GM21526 (cell line): ENCODE results near the gene TRIO.
A peak's percentile ranks its signal among the peaks of the same experiment; 100 is the strongest.

ENCODE experiments used
- ATAC-seq: cut with Tn5 transposase; IDR thresholded peaks from one replicate; pipeline ENCODE4 v1.9.1; 2021; ENCODE audit warnings: moderate library complexity; ENCODE audit not compliant: unreplicated experiment, low FRiP score

TRIO gene

DNA sequence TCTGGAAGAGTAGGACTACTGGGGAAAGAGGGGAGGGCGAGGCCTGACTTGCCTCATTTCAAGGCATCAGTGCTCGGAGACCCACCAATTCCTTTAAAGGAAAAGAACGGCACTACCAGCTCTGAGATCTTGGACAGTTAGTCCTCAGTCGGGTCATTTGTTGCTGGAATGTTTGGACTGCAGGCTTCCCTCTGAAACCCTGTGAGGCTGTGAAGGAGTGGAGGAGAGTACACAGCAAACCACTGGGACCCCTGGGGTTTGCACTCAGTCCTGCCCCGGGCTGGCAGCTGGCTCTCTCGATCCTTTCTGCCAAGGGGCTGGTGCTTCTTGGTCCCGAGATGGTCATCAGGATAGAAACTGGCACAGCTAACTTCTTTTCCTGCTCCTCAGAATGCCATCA, 194.5 kb downstream of the TRIO start:
- no peak for ATAC-seq

DNA sequence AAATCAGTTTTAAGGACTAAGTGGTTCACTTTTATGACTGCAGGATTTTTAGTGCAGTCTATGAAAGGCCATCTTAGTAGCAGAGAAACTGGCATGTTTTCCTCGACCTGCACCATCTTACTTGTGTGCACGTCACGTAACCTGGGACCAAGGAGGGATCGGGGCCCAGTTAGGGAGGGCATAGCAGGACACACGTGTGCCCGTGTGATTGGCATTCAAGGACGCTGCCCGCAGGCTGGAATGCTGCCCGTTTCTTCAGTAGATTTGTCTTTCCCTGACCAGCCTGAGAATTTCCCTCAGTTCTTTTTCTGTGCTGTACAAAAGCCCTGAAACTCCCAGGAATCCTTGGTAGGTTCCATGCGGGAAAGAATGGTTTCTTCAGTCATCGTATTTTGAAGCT, 196.3 kb downstream of the TRIO start:
- no peak for ATAC-seq

DNA sequence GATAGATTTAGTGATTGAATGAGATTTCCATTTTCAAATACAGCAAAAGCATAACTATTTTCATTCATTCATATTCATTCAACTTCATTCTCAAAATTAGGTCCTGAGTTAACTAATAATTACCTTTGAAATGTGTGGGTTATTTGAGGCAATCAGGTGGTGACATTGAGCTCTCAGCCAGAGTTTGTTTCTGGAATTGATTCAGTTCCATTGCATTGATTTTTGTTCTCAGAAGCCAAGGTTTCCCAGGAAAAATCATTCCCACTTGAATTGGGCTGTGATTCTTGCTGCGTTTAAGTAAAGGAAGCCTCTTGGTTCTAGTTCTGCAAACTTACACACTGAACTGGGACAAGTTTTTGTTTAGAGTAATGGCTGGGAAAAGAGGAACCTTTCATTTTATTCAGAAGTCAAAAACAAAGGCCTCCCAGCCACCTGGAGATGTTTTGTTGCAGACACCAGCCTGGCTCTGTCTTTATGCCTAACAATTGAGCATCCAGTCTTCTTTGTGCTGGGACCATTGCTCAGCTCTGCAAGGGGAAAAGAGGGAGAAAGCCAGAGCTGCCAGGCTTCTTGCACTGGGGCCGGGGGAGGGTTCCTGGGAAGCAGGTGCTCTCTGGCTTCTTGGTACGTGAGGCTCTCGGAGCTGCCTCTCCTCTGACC, 198.6 kb downstream of the TRIO start:
- peak; percentile 11 for ATAC-seq

DNA sequence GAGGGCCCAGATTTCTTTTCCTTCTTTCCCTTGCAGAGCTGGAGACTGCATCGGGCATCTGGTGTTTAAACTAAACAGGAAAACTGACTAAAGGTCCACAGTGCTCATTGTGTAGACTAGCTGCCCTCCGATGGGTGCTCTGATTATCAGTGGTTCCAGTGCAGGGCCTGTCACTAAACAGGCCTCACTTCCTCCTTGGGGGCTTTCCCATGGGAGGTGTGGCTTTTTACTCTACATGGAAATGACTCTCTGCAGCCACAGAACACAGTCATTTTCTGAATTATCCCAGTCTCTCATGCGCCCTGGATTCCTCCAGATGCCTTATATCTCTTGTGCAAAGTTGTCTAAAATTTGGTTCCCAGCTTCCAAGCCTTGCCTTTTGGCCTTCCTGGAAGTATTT, 199.2 kb downstream of the TRIO start:
- peak; percentile 81 for ATAC-seq

DNA sequence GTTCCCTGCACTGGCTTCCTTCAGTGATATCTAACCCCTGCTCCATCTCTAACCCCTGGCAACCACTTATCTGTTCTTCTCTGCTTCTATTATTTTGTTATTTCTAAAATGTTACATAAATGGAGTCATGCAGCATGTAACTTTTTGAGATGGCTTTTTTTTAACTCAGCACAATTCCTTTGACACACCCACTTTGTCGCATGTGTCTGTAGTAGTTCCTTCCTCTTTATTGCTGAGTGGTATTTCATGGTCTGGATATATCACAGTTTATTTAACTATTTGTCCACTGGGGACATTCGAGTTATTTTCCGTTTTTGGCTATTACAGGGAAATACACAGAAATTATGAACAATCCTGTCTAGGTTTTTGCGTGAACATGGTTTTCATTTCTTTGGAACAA, 200.2 kb downstream of the TRIO start:
- ATAC-seq = no peak

DNA sequence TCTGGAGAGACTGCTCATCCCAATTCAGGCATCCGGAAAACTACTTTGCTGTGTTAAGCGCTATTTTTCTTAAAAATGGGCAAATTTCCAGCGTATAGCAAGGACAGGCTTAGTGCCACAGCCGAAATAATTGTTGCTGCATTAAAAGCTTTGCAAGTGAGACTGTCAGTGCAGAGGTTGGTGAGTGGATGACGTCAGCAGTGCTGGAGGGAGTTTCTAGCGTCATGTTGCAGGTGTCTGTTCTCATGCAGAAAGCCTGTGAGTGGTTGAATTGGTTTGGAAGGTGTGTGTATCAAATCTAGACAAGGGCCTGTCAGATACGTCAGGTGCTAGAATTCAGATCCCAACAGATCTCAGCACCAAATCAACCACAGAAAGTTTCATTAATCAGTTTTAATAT, 204.4 kb downstream of the TRIO start:
- ATAC-seq = no peak

DNA sequence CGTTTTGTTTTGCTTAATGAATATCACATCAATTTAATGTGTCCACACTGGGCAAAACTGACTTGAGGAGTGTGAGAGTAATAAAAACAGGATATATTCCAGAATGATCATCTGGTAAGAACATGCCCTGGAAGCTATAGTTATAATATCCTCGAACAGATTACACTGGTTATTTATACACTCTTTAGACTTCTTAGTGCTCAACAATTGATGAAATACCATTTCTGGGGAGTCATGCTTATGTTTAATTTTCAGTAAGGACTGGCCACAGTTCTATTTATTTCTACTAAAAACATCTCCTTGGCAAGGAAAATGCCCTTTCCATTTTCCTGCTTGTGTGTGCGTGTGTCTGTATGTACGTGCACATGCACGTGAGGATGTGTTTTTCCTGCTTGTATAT, 205.0 kb downstream of the TRIO start:
- no peak for ATAC-seq

DNA sequence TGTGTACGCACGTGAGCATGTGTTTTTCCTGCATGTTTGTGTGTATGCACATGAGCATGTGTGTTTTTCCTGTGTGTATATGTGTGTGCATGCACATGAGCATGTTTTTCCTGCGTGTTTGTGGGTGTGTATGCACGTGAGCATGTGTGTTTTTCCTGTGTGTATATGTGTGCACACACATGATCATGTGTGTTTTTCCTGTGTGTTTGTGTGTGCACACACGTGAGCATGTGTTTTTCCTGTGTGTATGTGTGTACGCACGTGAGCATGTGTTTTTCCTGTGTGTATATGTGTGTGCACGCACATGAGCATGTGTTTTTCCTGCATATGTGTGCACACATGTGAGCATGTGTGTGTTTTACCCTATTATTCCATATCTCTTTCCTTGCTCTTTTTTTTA, 205.9 kb downstream of the TRIO start:
- ATAC-seq = no peak

DNA sequence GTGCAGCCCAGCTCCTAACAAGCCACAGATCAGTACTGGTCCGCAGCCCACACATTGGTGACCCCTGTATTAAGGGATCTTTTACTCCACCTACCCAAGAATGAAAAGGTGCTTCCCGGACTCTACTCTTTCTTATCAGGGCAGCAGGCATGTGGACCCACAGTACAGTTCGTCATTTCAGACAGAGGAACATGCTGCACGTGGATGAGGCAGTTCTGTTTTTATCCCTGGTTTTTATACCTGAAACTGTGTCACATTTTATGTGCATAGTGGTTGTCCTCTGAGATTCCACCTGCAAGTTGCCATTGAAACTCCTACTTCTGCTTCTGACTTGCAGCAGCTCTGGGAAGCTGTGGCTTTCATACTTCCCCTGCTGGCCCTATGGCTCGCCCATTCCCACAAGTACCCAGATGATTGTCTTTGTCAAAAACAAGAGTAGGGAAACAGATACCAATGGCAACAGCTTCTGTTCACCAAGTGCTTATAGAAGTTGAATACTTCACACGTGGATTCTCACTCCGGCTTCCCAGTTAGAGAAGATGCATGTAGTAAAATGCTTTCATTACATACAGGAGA, 208.0 kb downstream of the TRIO start:
- no peak for ATAC-seq

DNA sequence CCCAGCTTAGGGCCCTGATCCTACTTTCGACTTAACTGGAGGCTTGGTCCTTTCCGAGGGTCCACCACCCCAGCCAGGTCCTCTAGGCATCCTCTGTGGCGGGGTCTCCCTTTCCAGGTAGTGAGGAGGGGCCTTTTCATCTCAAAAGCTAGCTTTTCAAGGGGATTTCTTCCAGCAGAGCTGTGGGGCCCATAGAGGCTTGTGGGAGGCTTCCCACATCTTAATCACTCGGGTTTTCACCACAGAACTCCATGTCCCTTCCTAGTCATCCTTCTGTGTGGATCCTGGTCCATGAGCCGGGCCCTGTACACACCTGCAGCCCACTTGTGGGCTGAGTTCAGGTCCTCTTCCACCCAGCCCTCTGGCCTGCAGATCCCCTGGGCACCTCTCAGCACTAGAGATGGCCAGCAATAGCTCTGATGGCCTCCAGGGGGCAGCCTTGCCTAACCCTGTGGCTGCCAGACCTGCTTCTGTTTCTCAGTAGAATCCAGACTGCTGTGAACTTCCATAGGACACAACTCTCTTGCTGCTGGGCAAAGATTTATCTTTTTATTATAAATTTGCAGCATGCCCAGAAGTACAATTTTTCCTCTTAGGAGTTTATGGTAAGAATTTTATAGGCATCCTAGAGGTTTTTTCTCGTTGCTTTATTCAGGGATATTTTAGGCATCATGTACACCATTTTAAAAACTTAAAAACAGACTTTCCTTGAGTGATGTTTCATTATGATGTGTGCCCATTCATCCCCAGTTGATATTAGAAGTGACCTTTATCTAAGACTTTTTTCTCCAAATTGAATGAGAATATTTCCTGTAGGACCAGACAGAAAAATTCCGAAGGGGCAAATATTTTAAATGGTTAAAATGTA, 208.9 kb downstream of the TRIO start:
- peak; percentile 83 for ATAC-seq

DNA sequence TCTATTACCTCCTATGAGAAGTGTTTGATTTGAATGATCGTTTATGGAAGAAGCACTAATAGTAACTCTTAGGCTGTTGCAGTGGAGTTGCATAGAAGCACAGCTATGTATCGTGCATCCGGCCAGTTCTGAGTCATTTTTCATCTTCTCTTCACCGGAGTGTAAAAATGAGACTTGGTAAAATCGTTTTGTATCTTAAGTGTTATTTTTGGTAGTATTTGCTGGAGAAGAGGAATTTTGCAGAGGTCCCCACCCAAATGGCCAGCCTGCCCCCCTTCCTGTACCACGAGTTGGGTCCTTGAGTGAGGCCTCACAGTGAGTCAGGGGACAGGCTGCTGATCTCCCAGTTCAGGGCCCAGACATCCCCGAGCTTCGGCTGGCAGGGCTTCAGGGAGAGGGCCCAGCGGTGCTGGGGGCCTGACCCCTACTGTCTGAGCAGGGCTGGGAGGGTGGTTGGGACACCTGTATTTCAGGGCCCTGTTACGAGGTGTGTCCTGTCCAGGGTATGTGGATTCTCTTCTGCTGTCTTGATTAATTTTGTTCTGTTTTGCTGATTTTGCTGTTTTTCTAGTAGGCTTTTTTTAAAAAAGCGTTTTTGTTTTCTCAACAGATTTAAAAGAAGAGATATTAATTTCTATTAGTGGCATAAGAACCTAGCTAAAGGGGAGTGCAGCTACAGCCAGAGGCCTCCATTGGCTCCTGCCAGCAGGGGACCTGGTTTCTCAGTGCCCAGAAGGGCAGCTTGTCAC, 210.8 kb downstream of the TRIO start:
- ATAC-seq = no peak

DNA sequence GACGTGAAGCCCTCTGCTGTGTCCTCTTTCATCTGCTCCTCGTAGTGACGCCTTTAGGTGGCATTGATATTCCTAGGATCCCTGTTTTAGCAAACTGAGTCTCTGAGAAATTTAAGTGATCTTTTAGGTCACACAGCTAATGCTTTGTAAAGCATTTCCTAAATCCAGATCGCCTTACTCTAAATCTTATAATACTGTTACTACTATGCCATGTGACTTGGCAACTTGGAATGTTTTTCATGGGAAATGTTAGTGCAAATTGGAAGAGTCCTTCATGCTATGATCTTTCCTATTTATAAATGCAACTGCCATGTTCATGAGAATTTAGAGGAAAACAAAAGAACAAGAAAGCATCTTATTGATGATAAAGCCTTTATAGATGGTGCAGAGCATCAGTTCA, 212.2 kb downstream of the TRIO start:
- ATAC-seq = no peak

DNA sequence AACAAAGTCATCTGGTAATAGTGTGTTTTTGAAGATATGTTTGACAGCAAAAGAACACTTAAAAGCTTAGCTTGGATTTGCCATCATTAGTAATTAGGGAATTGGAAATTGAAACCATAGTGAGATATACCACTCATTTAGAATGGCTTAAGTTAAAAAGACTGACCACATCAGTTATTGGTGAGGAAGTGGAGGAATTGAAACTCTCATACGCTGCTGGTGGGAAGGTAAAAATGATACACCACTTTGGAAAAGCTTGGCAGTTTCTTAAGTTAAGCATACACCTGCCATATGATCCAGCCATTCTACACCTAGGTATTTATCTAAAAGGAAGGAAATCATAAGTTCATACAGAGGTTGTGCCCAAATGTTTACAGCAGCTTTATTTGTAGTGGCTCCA, 213.2 kb downstream of the TRIO start:
- ATAC-seq = no peak

DNA sequence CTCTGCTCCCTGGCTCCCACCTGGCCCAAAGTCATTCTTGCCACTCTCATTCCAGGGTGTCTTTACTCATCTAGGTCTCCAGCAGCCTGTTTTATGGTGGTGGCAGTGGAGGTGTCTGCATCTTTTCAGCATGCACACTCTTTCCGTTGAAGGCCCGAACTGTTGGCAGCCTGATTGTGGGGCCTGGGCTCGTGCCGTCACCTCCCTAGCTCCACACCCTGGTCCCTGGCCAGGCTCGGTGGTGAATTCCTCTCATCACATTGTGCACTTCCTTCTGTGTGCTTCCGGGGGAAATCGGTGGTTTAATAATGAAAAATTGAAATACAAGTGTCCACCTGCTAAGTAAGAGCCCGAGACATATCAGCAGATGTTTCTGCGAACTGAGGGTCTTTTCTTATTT, 214.3 kb downstream of the TRIO start:
- ATAC-seq = no peak

DNA sequence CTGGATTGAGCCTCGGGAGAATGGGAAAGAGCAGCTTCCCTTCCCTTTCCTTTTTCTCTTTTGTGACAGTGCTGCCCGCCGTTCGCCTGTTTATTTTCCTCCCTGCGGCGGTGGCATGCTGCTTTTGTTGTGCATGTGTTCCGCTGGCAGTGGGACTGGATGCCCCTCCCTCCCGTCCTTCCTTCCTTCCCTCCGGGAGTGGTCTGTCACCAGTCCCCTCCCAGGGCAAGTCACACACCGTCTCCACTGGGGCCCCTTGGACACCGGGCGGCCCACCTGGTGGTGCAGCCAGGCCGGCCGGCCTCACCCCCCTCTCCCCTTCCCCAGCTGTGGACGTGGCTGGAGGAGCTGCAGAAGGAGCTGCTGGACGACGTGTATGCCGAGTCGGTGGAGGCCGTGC, 214.7 kb downstream of the TRIO start:
- ATAC-seq = no peak

DNA sequence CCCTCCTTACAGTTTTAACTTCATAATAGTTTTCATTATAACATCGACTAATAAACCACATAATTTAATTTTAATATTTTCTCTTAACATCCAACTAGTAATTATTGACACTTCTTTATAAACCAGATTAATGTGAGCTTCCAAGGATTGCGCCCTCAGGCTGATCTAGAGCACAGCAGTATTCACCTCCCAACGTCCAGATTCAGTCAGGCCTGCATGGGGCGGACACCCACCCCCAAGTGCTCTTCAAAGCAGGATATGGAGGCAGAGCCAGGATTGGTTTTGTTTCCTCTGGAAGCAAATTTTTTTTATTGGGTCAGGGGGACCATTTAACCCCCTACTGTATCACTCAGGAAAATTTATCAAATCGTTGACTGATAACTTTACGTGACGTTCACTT, 215.4 kb downstream of the TRIO start:
- no peak for ATAC-seq

DNA sequence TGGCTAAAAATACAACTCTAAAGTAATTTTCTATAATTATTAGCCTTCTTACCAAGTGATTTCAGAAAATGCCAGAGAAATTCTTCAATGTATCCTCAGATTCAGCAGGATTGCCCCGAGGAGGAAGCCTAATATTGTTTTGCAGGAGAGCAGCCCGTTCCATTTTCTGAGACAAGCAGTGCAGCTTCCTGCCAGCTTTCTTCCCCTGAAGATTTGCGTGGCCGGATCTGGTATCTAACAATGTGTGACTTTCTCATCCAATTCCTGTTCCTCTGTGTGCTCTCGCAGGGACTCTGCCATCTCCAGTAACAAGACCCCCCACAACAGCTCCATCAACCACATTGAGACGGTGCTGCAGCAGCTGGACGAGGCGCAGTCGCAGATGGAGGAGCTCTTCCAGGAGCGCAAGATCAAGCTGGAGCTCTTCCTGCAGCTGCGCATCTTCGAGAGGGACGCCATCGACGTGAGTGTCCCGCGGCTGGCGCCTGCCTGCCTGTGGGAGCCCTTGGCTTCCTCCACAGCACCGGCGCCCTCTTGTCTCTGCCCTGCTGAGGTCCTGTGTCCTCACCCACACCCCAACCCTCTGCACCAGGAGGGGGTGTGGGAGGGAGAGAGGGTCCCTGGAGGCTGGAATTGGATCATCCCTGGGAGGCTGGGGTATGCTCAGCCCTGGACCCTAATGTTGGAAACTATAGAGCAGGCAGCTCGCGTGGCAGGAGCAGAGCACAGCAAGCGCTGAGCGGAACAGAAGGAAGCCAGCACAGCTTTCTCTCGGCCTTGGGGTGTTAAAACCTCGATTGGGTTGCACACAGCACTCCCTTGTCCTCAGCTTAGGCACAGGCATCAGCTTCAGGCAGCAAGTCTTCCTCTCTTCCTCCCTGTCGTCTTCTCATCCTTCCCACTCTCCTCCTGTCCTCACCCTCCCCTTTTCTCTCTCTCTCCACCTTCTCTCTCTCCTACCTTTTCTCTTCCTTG, 216.2 kb downstream of the TRIO start:
- no peak for ATAC-seq

DNA sequence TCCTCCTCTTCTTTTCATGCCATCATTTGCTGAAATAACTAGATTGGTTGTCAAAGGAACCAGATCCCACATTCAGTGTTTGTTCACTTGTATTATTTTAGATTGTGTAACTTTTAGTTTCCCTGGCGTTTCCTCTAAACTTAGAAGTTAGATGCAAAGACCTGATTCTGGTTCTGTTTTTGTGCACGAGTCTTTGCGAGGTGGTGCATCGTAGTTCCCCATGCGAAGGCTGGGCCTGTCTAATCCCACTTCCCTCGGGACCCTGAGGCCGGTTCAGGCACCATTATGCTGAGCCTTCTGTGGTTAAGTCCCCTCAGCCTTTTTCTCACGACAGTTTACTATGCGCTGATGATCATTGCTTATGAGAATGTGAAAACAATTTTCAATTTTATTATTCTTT, 219.3 kb downstream of the TRIO start:
- no peak for ATAC-seq

DNA sequence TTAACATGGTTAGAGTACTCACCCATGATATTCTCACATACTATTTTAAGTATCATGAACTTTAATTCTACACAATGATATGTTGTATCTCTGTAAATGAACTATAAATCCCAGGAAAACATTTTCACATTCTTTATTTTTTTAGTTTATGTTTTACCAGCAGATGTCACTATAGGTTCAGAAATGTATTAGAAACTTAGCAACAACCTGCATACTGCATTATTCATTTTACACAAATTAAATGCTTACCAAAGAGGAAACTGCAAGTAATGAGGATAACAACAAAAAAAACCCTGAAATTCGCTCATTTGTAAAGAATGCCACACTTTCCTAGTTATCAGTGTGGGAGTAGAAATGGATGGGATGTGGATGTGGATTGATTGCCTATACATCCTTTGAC, 221.0 kb downstream of the TRIO start:
- no peak for ATAC-seq
